GM12878 (cell line): ENCODE measurements around the gene PPDPF.

ENCODE experiments used
- ATF2 ChIP-seq: IDR thresholded peaks from 2 replicates; pipeline ENCODE4 v1.6.1; 2012; ENCODE audit warnings: low read length, inconsistent platforms
- ATF3 ChIP-seq: IDR thresholded peaks from 2 replicates; pipeline ENCODE4 v1.6.1; 2011; ENCODE audit warnings: low read depth, mild to moderate bottlenecking, low read length, moderate library complexity, borderline replicate concordance; ENCODE audit errors: extremely low read depth
- CTCF ChIP-seq, 3 experiments: IDR thresholded peaks in 2 of 3; conservative IDR thresholded peaks in 1 of 3; 2 replicates each; pipeline ENCODE4 v1.5.1; 2011; ENCODE audit warnings: low read depth in 3 of 3, low read length in 3 of 3, mild to moderate bottlenecking in 3 of 3, control low read depth in 2 of 3, moderate library complexity in 2 of 3, inconsistent platforms in 1 of 3, mixed read lengths in 1 of 3; ENCODE audit not compliant: control insufficient read depth in 2 of 3, insufficient read depth in 1 of 3; ENCODE audit errors: extremely low read depth in 1 of 3
- EP300 ChIP-seq, 2 experiments: fragments of 150-350 bp in 1 of 2; IDR thresholded peaks; 2 replicates each; pipeline ENCODE4 v1.6.1; 2011 to 2012; ENCODE audit warnings: low read depth in 2 of 2, low read length in 2 of 2, borderline replicate concordance in 1 of 2, improper control_type of control experiment in 1 of 2, inconsistent platforms in 1 of 2; ENCODE audit not compliant: control insufficient read depth in 1 of 2
- POLR2AphosphoS5 ChIP-seq: IDR thresholded peaks from 2 replicates; pipeline ENCODE4 v1.6.1; 2011; ENCODE audit warnings: mild to moderate bottlenecking, low read length, inconsistent platforms
- RCOR1 ChIP-seq: conservative IDR thresholded peaks from 2 replicates; pipeline ENCODE4 v1.6.1; 2012; ENCODE audit warnings: low read depth, low read length, improper control_type of control experiment
- SIN3A ChIP-seq: IDR thresholded peaks from 2 replicates; pipeline ENCODE4 v1.6.1; 2012; ENCODE audit warnings: low read depth, low read length, improper control_type of control experiment
- SP1 ChIP-seq: IDR thresholded peaks from one replicate; pipeline ENCODE4 v1.6.1; 2011; ENCODE audit warnings: low read depth, low read length
- SUZ12 ChIP-seq: fragments of 200-600 bp; sonication (generic); IDR thresholded peaks from one replicate; pipeline ENCODE4 v1.6.1; 2018; ENCODE audit warnings: antibody characterized with exemption, mild to moderate bottlenecking; ENCODE audit not compliant: unreplicated experiment
- YY1 ChIP-seq: IDR thresholded peaks from 2 replicates; pipeline ENCODE4 v1.6.1; 2011; ENCODE audit warnings: low read depth, mild to moderate bottlenecking, low read length
- ZBTB33 ChIP-seq: fragments of 450-650 bp; IDR thresholded peaks from 2 replicates; pipeline ENCODE4 v1.6.1; 2017; ENCODE audit warnings: mild to moderate bottlenecking

GRCh38 chr20:63521602-63522001 is 1.0 kb downstream of the PPDPF start:
- no peak for TF ChIP-seq CTCF (IDR thresholded peaks at IDR 0.05 in 2 of 3, conservative IDR thresholded peaks at IDR 0.05 in 1 of 3; ENCODE audit: control insufficient read depth in 2 of 3, extremely low read depth in 1 of 3, insufficient read depth in 1 of 3, low read depth in 3 of 3, low read length in 3 of 3)
- no peak for TF ChIP-seq SIN3A
- TF ChIP-seq RCOR1: no peak
- no peak for TF ChIP-seq ATF3
- no peak for TF ChIP-seq EP300 (IDR thresholded peaks at IDR 0.05; ENCODE audit: borderline replicate concordance in 1 of 2, control insufficient read depth in 1 of 2, low read depth in 2 of 2, low read length in 2 of 2)
- no peak for TF ChIP-seq SUZ12
- no peak for TF ChIP-seq POLR2AphosphoS5
- TF ChIP-seq ATF2: no peak
- TF ChIP-seq ZBTB33: no peak
- TF ChIP-seq SP1: no peak
- TF ChIP-seq YY1: no peak
